Skin epidermis (tissue), 12 donors: Measurements from ENCODE around the gene GOLGA6L6.
"Not testable (repeated sequence)": the region's sequence is repeated elsewhere in the genome, so short reads cannot be mapped to it uniquely, and the experiment has no call there.

Source experiments
- H3K27ac ChIP-seq, 21 experiments: fragments of 200-600 bp; sonication (generic) in 11 of 21; one replicate each; pipeline ENCODE4 v1.5.0; 2020; ENCODE audit warnings: mild to moderate bottlenecking in 3 of 21, inconsistent platforms in 2 of 21, moderate library complexity in 2 of 21
- H3K4me3 ChIP-seq, 7 experiments: fragments of 200-600 bp; sonication (generic) in 2 of 7; one replicate each; pipeline ENCODE4 v1.5.0; 2020; ENCODE audit warnings: inconsistent platforms in 2 of 7, mild to moderate bottlenecking in 2 of 7, moderate library complexity in 1 of 7

GOLGA6L6 gene, protein sequence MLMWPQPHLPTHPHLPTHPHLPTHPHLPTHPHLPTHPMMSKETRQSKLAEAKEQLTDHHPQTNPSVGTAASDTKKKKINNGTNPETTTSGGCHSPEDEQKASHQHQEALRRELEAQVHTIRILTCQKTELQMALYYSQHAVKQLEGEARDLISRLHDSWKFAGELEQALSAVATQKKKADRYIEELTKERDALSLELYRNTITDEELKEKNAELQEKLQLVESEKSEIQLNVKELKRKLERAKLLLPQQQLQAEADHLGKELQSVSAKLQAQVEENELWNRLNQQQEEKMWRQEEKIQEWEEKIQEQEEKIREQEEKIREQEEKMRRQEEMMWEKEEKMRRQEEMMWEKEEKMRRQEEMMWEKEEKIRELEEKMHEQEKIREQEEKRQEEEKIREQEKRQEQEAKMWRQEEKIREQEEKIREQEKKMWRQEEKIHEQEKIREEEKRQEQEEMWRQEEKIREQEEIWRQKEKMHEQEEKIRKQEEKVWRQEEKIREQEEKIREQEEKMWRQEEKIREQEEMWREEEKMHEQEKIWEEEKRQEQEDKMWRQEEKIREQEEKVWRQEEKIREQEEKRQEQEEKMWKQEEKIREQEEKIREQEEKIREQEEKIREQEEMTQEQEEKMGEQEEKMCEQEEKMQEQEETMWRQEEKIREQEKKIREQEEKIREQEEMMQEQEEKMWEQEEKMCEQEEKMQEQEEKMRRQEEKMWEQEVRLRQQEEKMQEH

DNA sequence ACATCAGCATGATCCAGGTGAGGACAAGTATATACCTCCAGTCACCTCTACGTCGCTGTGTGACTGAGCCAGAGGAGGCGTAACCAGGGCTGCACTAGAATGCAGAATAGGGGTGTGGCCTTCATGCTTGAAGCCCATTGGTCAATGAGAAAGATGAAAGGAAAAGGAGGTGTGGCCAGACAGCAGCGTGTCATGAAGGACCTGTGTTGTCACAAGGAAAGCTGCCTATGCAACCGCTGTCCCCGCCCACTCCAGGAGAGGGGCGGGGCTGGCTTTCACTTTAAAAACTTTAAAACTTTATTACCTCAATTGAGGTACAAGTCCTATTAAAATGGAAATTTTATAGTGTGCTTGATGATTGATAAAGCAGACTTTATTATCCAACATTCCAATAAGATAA lies at the start of gene GOLGA6L6:
Gene GOLGA6L6, minus strand, starts transcription at position 101 of the 400 bp plus-strand sequence. Its CDS starts 91 bp downstream, at position 10.
- not testable (repeated sequence) for H3K4me3 ChIP-seq, H3K27ac ChIP-seq

DNA sequence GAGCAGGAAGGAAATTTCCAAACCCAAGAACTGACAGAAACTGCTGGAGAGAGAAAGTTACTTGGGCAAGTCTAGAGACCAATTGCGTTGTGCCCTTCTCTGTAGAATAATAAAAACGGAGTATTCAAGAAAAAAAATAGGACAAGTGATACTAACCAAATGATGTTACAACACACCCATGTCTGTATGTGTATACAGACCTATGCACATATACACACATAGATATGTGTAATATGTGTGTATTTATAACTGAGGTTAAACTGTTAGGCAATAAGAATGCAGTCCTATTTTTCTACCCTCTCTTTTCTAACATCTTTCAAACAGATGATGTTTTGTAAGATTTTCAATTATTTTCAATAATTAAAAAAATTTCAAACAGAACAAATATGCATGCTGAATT lies 48.5 kb upstream of the GOLGA6L6 start:
- not testable (repeated sequence) for H3K4me3 ChIP-seq, H3K27ac ChIP-seq

DNA sequence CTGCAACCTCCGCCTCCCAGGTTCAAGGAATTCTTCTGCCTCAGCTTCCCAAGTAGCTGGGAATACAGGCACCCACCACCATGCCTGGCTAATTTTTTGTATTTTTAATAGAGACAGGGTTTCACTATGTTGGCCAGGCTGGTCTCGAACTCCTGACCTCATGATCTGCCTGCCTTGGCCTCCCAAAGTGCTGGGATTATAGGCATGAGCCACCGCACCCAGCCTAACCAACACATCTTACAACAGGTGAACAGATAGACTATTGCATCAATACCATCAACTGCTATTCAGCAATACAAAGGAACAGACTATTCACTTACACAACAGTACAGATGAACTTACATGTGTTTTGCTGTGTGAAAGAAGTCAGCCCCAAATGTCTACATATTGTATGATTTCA lies 45.2 kb upstream of the GOLGA6L6 start:
- H3K27ac ChIP-seq, H3K4me3 ChIP-seq: not testable (repeated sequence)

DNA sequence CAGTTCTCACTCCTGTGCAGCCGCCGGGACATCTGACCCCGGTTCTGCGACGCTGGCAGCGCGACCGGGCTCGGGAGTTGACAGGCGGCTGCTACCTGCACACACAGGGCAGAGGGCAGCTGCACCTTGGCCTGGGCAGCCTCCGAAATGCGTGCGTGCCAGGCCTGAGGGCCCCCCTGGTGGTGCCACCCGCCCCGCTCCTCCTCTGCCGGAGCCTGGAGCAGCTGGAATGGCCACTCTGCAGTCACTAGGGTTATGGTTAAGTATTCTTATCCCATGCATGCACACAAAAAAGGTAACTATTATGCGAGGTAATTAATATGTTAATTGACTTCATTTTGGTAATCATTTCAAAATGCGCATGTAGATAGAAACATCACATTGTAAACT lies 41.1 kb upstream of the GOLGA6L6 start:
- not testable (repeated sequence) for H3K4me3 ChIP-seq, H3K27ac ChIP-seq

DNA sequence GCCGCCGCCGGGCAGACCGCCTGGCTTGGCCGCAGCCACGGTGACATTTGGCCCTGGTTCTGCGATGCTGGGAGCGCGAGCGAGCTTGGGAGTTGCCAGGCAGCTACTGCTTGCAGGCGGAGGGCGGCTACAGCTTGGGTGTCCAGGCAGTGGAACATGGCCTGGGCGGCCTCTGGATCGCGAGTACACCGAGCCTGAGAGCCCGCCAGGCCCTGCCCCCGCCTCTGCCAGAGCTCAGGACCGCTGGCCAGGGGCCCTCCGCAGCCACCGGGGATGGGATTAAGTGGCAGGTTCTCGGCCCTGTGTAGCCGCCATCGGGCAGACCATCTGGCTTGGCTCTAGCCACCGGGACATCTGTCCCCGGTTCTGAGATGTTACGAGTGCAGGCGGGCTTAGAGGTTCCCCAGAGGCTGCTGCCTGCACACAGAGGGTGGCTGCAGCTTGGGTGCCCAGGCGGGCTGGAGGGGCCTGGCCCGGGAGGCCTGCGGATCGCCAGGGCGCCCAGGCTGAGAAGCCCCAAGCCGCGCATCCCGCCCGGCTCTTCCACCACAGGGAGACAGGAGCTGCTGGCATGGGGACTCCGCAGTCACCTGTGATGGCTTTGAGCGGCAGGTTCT lies 40.6 kb upstream of the GOLGA6L6 start:
- not testable (repeated sequence) for H3K27ac ChIP-seq, H3K4me3 ChIP-seq

DNA sequence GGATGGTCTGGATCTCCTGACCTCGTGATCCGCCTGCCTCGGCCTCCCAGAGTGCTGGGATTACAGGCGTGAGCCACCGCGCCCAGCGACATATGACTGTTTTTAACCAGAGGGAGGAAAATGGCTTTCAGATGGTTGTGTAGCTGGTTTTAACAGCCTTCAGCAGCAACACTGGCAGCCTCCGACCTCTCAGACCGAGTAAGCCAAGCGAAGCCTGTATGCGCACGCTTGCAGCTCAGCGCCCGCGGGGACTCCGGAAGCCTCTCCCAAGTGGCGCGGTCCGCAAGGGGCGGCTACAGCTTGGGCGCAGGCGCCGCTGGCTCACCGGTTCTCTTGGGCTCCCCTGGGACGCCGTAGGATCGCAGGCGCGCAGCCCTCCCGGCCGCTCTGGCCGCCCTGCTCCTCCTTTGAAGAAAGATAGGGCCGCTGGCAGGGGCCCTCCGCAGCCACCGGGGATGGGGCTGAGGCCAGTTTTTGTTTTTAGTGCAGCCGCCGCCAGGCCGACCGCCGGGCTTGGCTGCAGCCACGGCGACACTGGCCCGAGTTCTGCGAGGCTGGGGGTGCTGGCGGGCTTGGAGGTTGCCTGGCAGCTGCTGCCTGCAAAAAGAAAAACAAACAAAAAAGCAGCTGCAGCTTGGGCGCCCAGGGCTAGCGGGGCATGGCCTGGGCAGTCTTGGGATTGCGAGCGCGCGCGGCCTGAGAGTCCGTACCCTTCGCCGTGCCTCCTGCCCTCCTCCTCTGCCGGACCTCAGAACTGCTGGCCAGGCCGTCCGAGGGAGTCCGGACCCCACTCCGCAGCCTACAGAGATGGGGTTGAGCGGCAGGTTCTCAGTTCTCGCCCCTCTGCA lies 39.9 kb upstream of the GOLGA6L6 start:
- H3K27ac ChIP-seq, H3K4me3 ChIP-seq: not testable (repeated sequence)

DNA sequence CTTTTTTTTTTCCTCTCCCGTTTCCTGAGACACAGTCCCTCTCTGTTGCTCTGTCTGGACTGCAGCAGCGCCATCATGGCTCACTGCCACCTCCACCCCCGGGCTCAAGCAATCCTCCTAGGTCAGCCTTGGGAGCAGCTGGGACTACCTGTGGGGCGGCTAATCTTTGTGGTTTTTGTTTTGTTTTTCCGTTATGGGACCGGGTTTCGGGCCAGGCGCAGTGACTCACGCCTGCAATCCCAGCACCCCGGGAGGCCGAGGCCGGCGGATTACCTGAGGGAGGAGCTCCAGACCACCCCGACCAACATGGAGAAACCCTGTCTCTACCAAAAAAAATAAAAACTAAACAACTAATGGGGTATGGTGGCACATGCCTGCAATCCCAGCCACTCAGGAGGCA lies 38.1 kb upstream of the GOLGA6L6 start:
- not testable (repeated sequence) for H3K4me3 ChIP-seq, H3K27ac ChIP-seq

DNA sequence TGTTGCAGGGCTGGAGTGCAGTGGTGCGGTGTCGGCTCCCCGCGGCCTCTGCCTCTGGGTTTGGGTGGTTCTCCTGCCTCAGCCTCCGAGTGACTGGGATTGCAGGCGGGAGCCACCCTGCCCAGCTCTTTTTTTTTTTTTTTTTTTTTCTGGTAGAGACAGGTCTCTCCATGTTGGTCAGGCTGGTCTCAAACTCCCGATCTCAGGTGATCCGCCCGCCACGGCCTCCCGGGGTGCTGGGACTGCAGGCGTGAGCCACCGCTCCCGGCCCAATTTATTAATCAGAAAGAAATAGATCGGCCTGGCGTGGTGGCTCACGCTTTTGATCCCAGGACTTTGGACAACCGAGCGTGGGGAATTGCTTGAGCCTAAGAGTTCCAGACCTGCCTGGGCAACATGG lies 9.7 kb upstream of the GOLGA6L6 start:
- H3K4me3 ChIP-seq, H3K27ac ChIP-seq: not testable (repeated sequence)

DNA sequence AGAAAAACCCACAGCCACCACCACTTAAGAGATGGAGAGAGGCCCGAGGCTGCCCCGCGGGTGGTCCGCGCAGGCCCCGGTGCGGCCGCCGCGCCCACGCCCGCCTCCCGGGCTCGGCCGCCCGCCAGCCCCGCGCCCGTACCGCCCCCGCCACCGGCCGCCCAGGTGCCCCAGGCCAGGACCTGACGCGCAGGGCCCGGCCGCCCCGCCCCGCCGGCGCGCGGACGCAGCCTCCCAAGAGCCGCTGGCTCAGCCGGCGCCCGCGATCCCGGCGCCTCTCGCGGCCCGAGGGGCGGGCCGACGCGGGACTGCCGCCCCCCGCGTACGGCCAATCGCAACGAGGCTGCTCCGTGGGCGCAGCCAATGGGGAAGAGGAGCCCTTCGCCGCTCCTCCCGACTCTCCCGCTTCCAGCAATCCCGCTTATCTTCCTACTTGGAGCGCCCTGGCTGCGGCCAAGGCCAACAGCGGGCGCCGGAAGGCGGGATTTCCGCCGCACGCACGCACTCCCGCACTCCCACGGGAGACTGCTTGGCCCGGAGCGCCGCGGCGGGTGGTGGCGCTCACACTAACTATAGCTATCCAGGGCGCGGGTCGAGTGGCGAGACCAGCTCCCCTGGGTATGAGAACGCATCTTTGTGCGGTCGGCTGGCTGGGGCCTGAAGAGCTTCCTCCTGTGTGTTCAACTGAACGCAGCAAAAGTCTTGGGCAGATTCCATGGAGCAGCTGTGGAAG lies 35.5 kb downstream of the GOLGA6L6 start:
- H3K27ac ChIP-seq, H3K4me3 ChIP-seq: not testable (repeated sequence)

DNA sequence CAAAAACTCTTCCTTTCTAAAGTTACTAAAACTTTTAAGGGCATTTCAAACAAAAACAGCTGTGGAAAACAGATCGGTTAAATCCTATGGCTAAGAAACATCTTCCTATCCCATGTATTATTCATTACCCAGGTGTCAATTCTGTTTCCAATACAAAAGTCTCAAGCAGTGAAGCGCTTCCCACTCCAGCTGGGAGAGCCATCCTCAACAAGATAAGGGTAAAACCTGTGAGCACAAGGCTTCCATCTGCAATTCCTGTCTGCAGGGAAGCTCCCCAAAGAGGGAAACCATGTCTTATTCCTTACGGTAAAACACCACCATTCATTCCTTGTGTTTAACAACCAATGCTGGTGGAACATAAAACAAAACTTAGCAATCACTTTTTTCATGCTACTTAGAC lies 38.8 kb downstream of the GOLGA6L6 start:
- not testable (repeated sequence) for H3K27ac ChIP-seq, H3K4me3 ChIP-seq

DNA sequence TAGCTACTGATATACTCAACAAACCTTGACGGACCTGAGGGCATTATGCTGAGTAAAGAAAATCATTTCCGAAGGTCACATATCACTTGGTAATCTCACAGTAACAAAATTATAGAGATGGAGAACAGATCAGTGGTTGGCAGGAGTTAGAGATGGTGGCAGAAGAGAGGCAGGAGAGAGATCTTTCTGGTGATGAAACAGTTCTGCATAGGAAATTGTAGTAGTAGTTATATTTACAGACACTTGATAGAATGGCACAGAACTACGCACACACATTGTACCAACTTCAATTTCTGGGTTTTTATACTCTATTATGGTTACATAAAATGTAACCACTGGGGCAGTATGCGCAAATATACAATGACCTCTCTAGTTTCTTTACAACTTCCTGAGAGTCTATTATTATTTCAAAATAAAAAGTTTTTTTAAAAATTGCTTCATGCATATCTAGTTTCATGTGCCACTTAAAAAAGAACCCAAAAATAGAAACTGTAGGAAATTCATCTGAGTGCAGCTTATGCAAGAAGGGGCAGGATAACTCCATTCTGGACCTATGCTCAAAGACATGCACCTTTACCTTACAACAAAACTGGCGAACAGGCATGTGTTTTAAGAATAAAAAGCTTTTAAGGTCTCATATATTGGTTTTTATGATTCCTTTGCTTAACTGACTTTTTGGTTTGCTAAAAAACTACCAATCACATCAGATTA lies 39.9 kb downstream of the GOLGA6L6 start:
- H3K27ac ChIP-seq, H3K4me3 ChIP-seq: not testable (repeated sequence)

DNA sequence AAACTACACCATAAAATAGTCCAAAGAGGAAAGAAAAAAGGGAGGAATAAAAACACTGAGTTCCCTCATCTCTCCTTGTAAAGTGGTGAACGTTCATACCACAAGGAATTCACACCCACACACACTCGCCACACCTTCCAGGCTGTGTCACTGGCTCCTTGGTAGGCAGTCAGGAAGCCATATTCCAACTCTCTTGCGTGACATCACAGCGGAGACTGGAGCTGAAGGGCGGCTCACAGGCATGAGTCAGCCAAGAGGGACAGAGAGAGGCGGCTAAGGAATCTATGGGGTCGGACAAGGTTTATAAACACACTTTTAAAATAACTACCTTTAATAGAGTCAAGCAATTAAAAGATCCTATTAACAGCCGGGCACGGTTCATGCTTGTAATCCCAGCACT lies 43.8 kb downstream of the GOLGA6L6 start:
- not testable (repeated sequence) for H3K27ac ChIP-seq

DNA sequence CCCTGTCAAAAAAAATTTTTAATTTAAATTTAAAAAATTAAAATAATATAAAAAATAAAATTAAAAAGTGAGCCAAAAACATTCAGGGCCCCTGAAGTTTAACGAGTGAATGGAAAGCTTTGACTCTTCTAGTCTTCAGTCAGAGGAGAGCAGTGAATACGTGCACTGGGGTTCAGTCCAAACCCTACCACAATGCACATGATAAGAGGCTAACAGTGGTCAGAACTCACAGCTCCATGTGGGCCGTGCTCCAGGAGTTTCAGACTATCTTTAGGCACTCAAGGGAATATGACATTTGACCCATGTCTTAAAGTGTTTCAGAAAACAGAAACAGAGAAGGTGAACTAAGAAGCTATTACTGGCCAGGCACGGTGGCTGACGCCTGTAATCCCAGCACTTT lies 48.6 kb downstream of the GOLGA6L6 start:
- H3K4me3 ChIP-seq, H3K27ac ChIP-seq: not testable (repeated sequence)

More for the DNA sequence above, 43.8 kb downstream of the GOLGA6L6 start:
- H3K4me3 ChIP-seq = not testable (repeated sequence)

DNA sequence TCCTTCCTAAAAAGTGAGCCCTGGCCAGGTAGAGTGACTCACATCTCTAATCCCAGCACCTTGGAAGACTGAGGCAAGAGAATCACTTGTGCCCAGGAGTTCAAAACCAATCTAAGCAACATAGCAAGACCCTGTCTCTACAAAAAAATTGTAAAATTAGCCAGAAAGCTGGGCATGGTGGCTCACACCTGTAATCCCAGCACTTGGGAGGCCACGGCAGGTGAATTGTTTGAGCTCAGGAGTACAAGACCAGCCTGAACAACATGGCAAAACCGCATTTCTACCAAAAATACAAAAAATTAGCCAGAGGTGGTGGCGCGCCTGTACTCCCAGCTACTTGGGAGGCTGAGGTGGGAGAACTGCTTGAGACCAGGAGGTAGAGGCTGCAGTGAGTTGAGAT lies 49.0 kb downstream of the GOLGA6L6 start:
- not testable (repeated sequence) for H3K4me3 ChIP-seq, H3K27ac ChIP-seq

DNA sequence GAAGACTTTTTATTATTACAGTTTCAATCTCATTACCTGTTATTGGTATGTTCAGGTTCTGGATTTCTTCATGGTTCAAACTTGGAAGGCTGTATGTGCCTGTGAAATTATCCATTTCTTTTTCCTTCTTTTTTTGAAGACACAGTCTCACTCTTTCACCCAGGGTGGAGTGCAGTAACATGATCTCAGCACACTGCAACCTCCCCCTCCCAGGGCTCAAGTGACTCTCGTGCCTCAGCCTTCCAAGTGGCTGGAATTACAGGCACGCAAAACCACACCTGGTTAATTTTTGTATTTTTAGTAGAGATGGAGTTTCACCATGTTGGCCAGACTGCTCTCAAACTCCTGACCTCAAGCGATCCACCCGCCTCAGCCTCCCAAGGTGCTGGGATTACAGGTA lies 52.3 kb downstream of the GOLGA6L6 start:
- not testable (repeated sequence) for H3K27ac ChIP-seq

More for the DNA sequence above, 52.3 kb downstream of the GOLGA6L6 start:
- not testable (repeated sequence) for H3K4me3 ChIP-seq
